ENCODE results near the gene NPHP3. TPM values are rescaled to one million over a fixed set of nuclear protein-coding genes. Genes with fewer than 3 reads are reported as not detected.
"Not testable (repeated sequence)": the region's sequence is repeated elsewhere in the genome, so short reads cannot be mapped to it uniquely, and the experiment has no call there.

Gene NPHP3
- total RNA-seq, 1 donor, result 41.3 TPM

GRCh38 chr3:132645058-132645457 lies 77.2 kb downstream of the NPHP3 start:
- no peak overlapping the region for H2AFZ ChIP-seq (ENCODE audit: low read length)
- H3K4me1 ChIP-seq (ENCODE audit: insufficient read depth, low read length), result no peaks in the 10 kb centered on the region
- peak; percentile 30 for DNase-seq (ENCODE audit: insufficient read length, low spot score, missing footprints)
- H3K27me3 ChIP-seq (ENCODE audit: insufficient read depth, low read length), result no peaks in the 10 kb centered on the region
- H3K4me3 ChIP-seq (ENCODE audit: insufficient read depth, low read length), result no peak overlapping the region
- H3K4me2 ChIP-seq (ENCODE audit: insufficient read depth, low read length), result no peak overlapping the region
- no peak overlapping the region for H3K27ac ChIP-seq (ENCODE audit: low read depth, low read length)
- peaks cover 4% of the 10 kb centered on the region for H3K36me3 ChIP-seq (ENCODE audit: insufficient read depth, low read length)
- peaks cover 17% of the 10 kb centered on the region for H3K79me2 ChIP-seq (ENCODE audit: insufficient read depth, low read length)
- H4K20me1 ChIP-seq (ENCODE audit: insufficient read depth, low read length), result no peaks in the 10 kb centered on the region
- TF ChIP-seq CTCF (IDR thresholded peaks at IDR 0.05; ENCODE audit: extremely low read depth, low read depth, low read length), result no peak
- H3K9me3 ChIP-seq (ENCODE audit: low read depth, low read length), result no peaks in the 10 kb centered on the region

GRCh38 chr3:132643366-132643765 lies 78.8 kb downstream of the NPHP3 start:
- Histone ChIP-seq H3K4me1 (ENCODE audit: insufficient read depth, low read length) (no peaks in the 10 kb centered on the region), H3K9me3 (ENCODE audit: low read depth, low read length) (no peaks in the 10 kb centered on the region), H3K36me3 (ENCODE audit: insufficient read depth, low read length) (peaks cover 4% of the 10 kb centered on the region), H3K4me2 (ENCODE audit: insufficient read depth, low read length) (no peak overlapping the region), H3K79me2 (ENCODE audit: insufficient read depth, low read length) (peaks cover 13% of the 10 kb centered on the region), H3K4me3 (ENCODE audit: insufficient read depth, low read length) (no peak overlapping the region), H3K27me3 (ENCODE audit: insufficient read depth, low read length) (no peaks in the 10 kb centered on the region), H3K27ac (ENCODE audit: low read depth, low read length) (no peak overlapping the region), H2AFZ (ENCODE audit: low read length) (no peak overlapping the region), H4K20me1 (ENCODE audit: insufficient read depth, low read length) (no peaks in the 10 kb centered on the region)
- TF ChIP-seq CTCF (IDR thresholded peaks at IDR 0.05; ENCODE audit: extremely low read depth, low read depth, low read length), result no peak
- DNase-seq (ENCODE audit: insufficient read length, low spot score, missing footprints), result no peak

- H3K27ac ChIP-seq (ENCODE audit: low read depth, low read length), result no peak overlapping the region
- no peaks in the 10 kb centered on the region for H3K9me3 ChIP-seq (ENCODE audit: low read depth, low read length)
- H3K4me1 ChIP-seq (ENCODE audit: insufficient read depth, low read length), result peaks cover 6% of the 10 kb centered on the region
- H4K20me1 ChIP-seq (ENCODE audit: insufficient read depth, low read length), result no peaks in the 10 kb centered on the region
- H3K79me2 ChIP-seq (ENCODE audit: insufficient read depth, low read length), result peaks cover 10% of the 10 kb centered on the region
- H2AFZ ChIP-seq (ENCODE audit: low read length), result no peak overlapping the region
- peaks cover 4% of the 10 kb centered on the region for H3K36me3 ChIP-seq (ENCODE audit: insufficient read depth, low read length)
- TF ChIP-seq CTCF (IDR thresholded peaks at IDR 0.05; ENCODE audit: extremely low read depth, low read depth, low read length), result no peak
- no peak for DNase-seq (ENCODE audit: insufficient read length, low spot score, missing footprints)
- no peaks in the 10 kb centered on the region for H3K27me3 ChIP-seq (ENCODE audit: insufficient read depth, low read length)
- H3K4me3 ChIP-seq (ENCODE audit: insufficient read depth, low read length), result no peak overlapping the region
- no peak overlapping the region for H3K4me2 ChIP-seq (ENCODE audit: insufficient read depth, low read length)
Measured at GRCh38 chr3:132642539-132642847, 79.7 kb downstream of the NPHP3 start.

- peaks cover 11% of the 10 kb centered on the region for H3K4me1 ChIP-seq (ENCODE audit: insufficient read depth, low read length)
- H3K79me2 ChIP-seq (ENCODE audit: insufficient read depth, low read length), result peaks cover 6% of the 10 kb centered on the region
- no peaks in the 10 kb centered on the region for H3K9me3 ChIP-seq (ENCODE audit: low read depth, low read length)
- peaks cover 4% of the 10 kb centered on the region for H3K36me3 ChIP-seq (ENCODE audit: insufficient read depth, low read length)
- H3K27ac ChIP-seq (ENCODE audit: low read depth, low read length), result no peak overlapping the region
- DNase-seq (ENCODE audit: insufficient read length, low spot score, missing footprints), result peak; percentile 81
- TF ChIP-seq CTCF (IDR thresholded peaks at IDR 0.05; ENCODE audit: extremely low read depth, low read depth, low read length), result peak; percentile 72
- H3K4me3 ChIP-seq (ENCODE audit: insufficient read depth, low read length), result no peak overlapping the region
- H3K27me3 ChIP-seq (ENCODE audit: insufficient read depth, low read length), result no peaks in the 10 kb centered on the region
- H4K20me1 ChIP-seq (ENCODE audit: insufficient read depth, low read length), result no peaks in the 10 kb centered on the region
- H3K4me2 ChIP-seq (ENCODE audit: insufficient read depth, low read length), result no peak overlapping the region
- no peak overlapping the region for H2AFZ ChIP-seq (ENCODE audit: low read length)
Measured at GRCh38 chr3:132641837-132642538, 80.2 kb downstream of the NPHP3 start.

- H3K4me1 ChIP-seq (ENCODE audit: insufficient read depth, low read length), result peaks cover 11% of the 10 kb centered on the region
- H3K27ac ChIP-seq (ENCODE audit: low read depth, low read length); H3K9me3 ChIP-seq (ENCODE audit: low read depth, low read length); H3K4me3 ChIP-seq (ENCODE audit: insufficient read depth, low read length); H3K27me3 ChIP-seq (ENCODE audit: insufficient read depth, low read length); H3K4me2 ChIP-seq (ENCODE audit: insufficient read depth, low read length); H3K36me3 ChIP-seq (ENCODE audit: insufficient read depth, low read length); DNase-seq (ENCODE audit: insufficient read length, low spot score, missing footprints); H3K79me2 ChIP-seq (ENCODE audit: insufficient read depth, low read length); H4K20me1 ChIP-seq (ENCODE audit: insufficient read depth, low read length); H2AFZ ChIP-seq (ENCODE audit: low read length): not testable (repeated sequence)
Measured at GRCh38 chr3:132641427-132641826, 80.8 kb downstream of the NPHP3 start.
